WTC11 (cell line): ENCODE measurements around the gene FLT1. TPM values are rescaled to one million over a fixed set of nuclear protein-coding genes. Genes with fewer than 3 reads are reported as not detected.

Experiments
- ATAC-seq: fragments of 200-7000 bp; cut with Tn5 transposase; 2 replicates; pipeline ENCODE4 v1.10.0; 2021; ENCODE audit warnings: mild to moderate bottlenecking, moderate library complexity
- CTCF ChIA-PET: fragments of 300-600 bp; sonication (Branson Sonifier 250); formaldehyde crosslinking; loops from one replicate; lab custom pipeline; 2021; ENCODE audit warnings: antibody characterized with exemption; lab: Charles Lee
- POLR2A ChIA-PET: fragments of 350-600 bp; sonication (Branson Sonifier 250); formaldehyde crosslinking; loops from one replicate; lab custom pipeline; 2021; ENCODE audit warnings: antibody characterized with exemption; lab: Charles Lee
- DNase-seq: peaks from one replicate; pipeline ENCODE4 v3.0.0; 2021; ENCODE audit warnings: low spot score
- H3K27ac Mint-ChIP-seq: 2 replicates; pipeline ENCODE4 v1.8.0; 2021; ENCODE audit warnings: mixed read lengths
- H3K27me3 Mint-ChIP-seq: 2 replicates; pipeline ENCODE4 v1.8.0; 2021; ENCODE audit warnings: low read depth, mild to moderate bottlenecking, moderate library complexity, mixed read lengths
- H3K36me3 Mint-ChIP-seq: 2 replicates; pipeline ENCODE4 v1.8.0; 2021; ENCODE audit warnings: mixed read lengths
- H3K4me1 Mint-ChIP-seq: 2 replicates; pipeline ENCODE4 v1.8.0; 2022; ENCODE audit warnings: mixed read lengths
- H3K4me3 Mint-ChIP-seq: 2 replicates; pipeline ENCODE4 v1.8.0; 2021; ENCODE audit warnings: mild to moderate bottlenecking, moderate library complexity, mixed read lengths
- H3K9me3 Mint-ChIP-seq: 2 replicates; pipeline ENCODE4 v1.8.0; 2021; ENCODE audit warnings: mixed read lengths
- ATF1 ChIP-seq: sonication (generic); formaldehyde crosslinking; IDR thresholded peaks from 2 replicates; pipeline ENCODE4 v1.8.1; 2023; ENCODE audit warnings: mild to moderate bottlenecking, moderate library complexity, missing genetic modification reagents
- EMX1 ChIP-seq: fragments of 250-450 bp; sonication (Bioruptor Pico); IDR thresholded peaks from 2 replicates; pipeline ENCODE4 v1.8.0; 2021; ENCODE audit warnings: mild to moderate bottlenecking
- ESRRA ChIP-seq: sonication (generic); formaldehyde crosslinking; IDR thresholded peaks from 2 replicates; pipeline ENCODE4 v1.8.1; 2022; ENCODE audit warnings: mild to moderate bottlenecking, missing genetic modification reagents, borderline replicate concordance
- ETV6 ChIP-seq: sonication (generic); formaldehyde crosslinking; IDR thresholded peaks from 2 replicates; pipeline ENCODE4 v1.8.1; 2022; ENCODE audit warnings: mild to moderate bottlenecking, missing genetic modification reagents
- FOXP1 ChIP-seq: sonication (generic); formaldehyde crosslinking; IDR thresholded peaks from 2 replicates; pipeline ENCODE4 v1.8.0; 2022; ENCODE audit warnings: missing genetic modification reagents, mild to moderate bottlenecking, moderate library complexity, borderline replicate concordance
- KAT7 ChIP-seq: sonication (generic); formaldehyde crosslinking; IDR thresholded peaks from 2 replicates; pipeline ENCODE4 v1.8.1; 2023; ENCODE audit warnings: missing genetic modification reagents, mild to moderate bottlenecking, borderline replicate concordance
- NFATC4 ChIP-seq: fragments of 250-450 bp; sonication (Bioruptor Pico); IDR thresholded peaks from 2 replicates; pipeline ENCODE4 v1.9.0; 2021; ENCODE audit warnings: mild to moderate bottlenecking
- NFE2L1 ChIP-seq: sonication (generic); formaldehyde crosslinking; IDR thresholded peaks from 2 replicates; pipeline ENCODE4 v1.8.1; 2023; ENCODE audit warnings: missing genetic modification reagents
- OVOL2 ChIP-seq: fragments of 250-450 bp; sonication (Bioruptor Pico); IDR thresholded peaks from 2 replicates; pipeline ENCODE4 v1.9.0; 2021; ENCODE audit warnings: mild to moderate bottlenecking, borderline replicate concordance
- SMAD4 ChIP-seq: sonication (generic); formaldehyde crosslinking; IDR thresholded peaks from 2 replicates; pipeline ENCODE4 v1.8.0; 2022; ENCODE audit warnings: mild to moderate bottlenecking, missing genetic modification reagents
- ZNF121 ChIP-seq: sonication (generic); formaldehyde crosslinking; IDR thresholded peaks from 2 replicates; pipeline ENCODE4 v1.8.0; 2023; ENCODE audit warnings: missing genetic modification reagents
- total RNA-seq: library from RNA; stranded (reverse); gene quantifications from 3 replicates; pipeline ENCODE4 v1.2.3, GENCODE V29; 2021
- TF ChIP-seq, protein P1 (sequence below): sonication (generic); formaldehyde crosslinking; IDR thresholded peaks from 2 replicates; pipeline ENCODE4 v1.8.1; 2023; ENCODE audit warnings: mild to moderate bottlenecking, moderate library complexity, missing genetic modification reagents
- TF ChIP-seq, protein P2 (sequence below): fragments of 250-450 bp; sonication (Bioruptor Pico); conservative IDR thresholded peaks from 2 replicates; pipeline ENCODE4 v1.9.0; 2021; ENCODE audit warnings: mild to moderate bottlenecking
- TF ChIP-seq, protein P3 (sequence below): sonication (generic); formaldehyde crosslinking; IDR thresholded peaks from 2 replicates; pipeline ENCODE4 v1.8.0; 2023; ENCODE audit warnings: missing genetic modification reagents, mild to moderate bottlenecking, borderline replicate concordance
- TF ChIP-seq, protein P4 (sequence below): sonication (generic); formaldehyde crosslinking; IDR thresholded peaks from 2 replicates; pipeline ENCODE4 v1.8.0; 2022; ENCODE audit warnings: mild to moderate bottlenecking, missing genetic modification reagents
- TF ChIP-seq, protein P5 (sequence below): fragments of 250-450 bp; sonication (Bioruptor Pico); IDR thresholded peaks from 2 replicates; pipeline ENCODE4 v1.9.0; 2021; ENCODE audit warnings: mild to moderate bottlenecking

FLT1 gene
- total RNA-seq, 1 experiment from 2014 or later, result 66.3 TPM

DNA sequence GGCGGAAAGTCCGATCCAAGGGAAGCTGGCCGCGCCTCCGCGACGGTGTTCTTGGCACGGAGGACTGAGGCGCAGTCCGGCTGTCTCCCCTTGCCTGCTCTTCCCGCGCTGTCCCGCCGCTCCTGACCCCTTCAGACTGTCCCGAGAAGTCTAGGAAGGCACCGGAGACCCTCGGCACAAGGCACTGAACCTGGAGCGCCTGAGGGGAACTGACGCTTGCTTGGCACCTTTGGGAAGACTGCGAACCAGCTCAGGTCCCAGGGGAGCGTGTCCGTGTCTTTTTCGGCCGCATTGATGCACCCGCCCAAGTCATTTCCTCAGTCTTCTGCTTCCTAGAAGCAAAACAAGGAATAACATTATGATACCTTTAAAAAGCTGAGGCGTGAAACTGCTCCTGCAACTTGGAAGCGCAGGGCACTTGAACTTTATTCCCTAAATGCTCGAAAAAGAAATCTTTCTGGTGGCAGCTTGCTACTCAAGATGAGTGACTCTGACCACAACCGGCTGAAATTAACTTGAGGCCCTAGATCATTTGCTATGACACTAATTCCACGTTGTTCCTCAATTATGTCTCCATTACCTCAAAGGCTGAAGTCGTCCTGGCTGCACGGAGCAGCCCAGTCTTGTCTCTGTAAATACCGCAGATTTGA is 735 bp upstream of the FLT1 start:
- no peak for TF ChIP-seq EMX1 (CRISPR knock-in tag)
- TF ChIP-seq, protein P1, sequence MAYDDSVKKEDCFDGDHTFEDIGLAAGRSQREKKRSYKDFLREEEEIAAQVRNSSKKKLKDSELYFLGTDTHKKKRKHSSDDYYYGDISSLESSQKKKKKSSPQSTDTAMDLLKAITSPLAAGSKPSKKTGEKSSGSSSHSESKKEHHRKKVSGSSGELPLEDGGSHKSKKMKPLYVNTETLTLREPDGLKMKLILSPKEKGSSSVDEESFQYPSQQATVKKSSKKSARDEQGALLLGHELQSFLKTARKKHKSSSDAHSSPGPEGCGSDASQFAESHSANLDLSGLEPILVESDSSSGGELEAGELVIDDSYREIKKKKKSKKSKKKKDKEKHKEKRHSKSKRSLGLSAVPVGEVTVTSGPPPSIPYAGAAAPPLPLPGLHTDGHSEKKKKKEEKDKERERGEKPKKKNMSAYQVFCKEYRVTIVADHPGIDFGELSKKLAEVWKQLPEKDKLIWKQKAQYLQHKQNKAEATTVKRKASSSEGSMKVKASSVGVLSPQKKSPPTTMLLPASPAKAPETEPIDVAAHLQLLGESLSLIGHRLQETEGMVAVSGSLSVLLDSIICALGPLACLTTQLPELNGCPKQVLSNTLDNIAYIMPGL (CRISPR knock-in tag), result peak; percentile 59; the same call in 1 of the 2 replicates
- peaks cover 49% of the 10 kb centered on the region for H3K4me1 Mint-ChIP-seq
- DNase-seq (no peak), ATAC-seq (no peak)
- peaks cover 3% of the 10 kb centered on the region; the same call in 1 of the 2 replicates for H3K36me3 Mint-ChIP-seq
- H3K4me3 Mint-ChIP-seq, result peak overlapping the region; percentile 84
- peak overlapping the region; percentile 20; the same call in 1 of the 2 replicates for H3K27ac Mint-ChIP-seq
- peaks cover 15% of the 10 kb centered on the region for H3K27me3 Mint-ChIP-seq
- no peaks in the 10 kb centered on the region for H3K9me3 Mint-ChIP-seq
- POLR2A ChIA-PET, result interaction anchor here (0.9 to 1.5 kb wide), 3 partner anchors 10 to 66 kb away, joined by 3 to 5 read pairs (median 4); no protein-coding TSS in a partner anchor
- CTCF ChIA-PET, result interaction anchor here (0.9 to 1.1 kb wide), 2 partner anchors 53 to 163 kb away, joined by 3 to 4 read pairs; partner anchors contain the start of gene POMP

DNA sequence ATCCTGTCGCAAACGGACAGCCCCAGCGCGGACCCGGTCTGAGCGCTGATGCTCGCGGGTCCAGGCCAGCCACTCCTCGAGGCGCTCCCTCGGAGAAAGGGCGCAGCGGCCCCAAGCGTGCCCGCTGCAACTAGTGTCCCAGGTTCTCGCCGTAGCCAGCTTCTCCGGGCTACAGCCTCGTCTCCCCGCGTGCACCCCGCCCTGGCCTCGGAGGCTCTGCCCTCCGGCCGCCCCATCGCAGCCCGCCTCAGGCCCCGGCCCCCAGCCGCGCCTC is 487 bp downstream of the FLT1 start:
- no peak for DNase-seq
- H3K36me3 Mint-ChIP-seq, result peaks cover 9% of the 10 kb centered on the region
- POLR2A ChIA-PET, result interaction anchor here (1.2 to 1.5 kb wide), 2 partner anchors 37 to 65 kb away, joined by 3 to 5 read pairs; no protein-coding TSS in a partner anchor
- TF ChIP-seq, protein P1 (CRISPR knock-in tag), result no peak
- TF ChIP-seq ETV6 (no peak), ESRRA (CRISPR knock-in tag) (no peak), ATF1 (CRISPR knock-in tag) (no peak)
- TF ChIP-seq, protein P2, sequence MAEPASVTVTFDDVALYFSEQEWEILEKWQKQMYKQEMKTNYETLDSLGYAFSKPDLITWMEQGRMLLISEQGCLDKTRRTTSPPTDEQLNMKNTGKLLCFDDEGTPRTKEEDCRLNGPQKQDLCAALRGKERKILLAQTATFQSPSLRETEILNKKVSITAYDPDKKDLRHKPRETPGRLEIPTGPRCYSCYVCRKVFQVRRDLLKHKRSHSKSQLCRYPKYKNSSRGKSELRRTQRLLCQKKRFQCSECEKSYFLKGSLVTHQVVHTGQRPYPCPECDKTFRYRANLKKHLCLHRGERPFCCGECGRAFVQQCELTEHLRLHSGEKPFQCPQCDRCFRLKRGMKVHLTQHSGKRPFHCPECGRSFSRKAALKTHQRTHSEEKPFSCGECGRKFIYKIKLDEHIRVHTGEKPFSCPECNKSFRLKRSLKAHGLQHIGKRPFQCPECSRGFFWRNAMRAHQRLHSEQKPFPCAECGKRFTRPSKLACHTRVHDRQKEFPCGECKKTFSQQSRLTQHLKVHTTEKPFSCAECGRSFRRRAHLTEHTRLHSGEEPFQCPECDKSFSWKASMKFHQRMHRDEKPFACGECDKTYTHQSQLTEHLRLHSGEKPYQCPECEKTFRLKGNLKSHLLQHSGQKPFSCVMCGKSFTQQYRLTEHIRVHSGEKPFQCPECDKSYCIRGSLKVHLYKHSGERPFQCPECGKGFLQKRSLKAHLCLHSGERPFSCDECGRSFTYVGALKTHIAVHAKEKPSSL (CRISPR knock-in tag), result no peak
- TF ChIP-seq, protein P3, sequence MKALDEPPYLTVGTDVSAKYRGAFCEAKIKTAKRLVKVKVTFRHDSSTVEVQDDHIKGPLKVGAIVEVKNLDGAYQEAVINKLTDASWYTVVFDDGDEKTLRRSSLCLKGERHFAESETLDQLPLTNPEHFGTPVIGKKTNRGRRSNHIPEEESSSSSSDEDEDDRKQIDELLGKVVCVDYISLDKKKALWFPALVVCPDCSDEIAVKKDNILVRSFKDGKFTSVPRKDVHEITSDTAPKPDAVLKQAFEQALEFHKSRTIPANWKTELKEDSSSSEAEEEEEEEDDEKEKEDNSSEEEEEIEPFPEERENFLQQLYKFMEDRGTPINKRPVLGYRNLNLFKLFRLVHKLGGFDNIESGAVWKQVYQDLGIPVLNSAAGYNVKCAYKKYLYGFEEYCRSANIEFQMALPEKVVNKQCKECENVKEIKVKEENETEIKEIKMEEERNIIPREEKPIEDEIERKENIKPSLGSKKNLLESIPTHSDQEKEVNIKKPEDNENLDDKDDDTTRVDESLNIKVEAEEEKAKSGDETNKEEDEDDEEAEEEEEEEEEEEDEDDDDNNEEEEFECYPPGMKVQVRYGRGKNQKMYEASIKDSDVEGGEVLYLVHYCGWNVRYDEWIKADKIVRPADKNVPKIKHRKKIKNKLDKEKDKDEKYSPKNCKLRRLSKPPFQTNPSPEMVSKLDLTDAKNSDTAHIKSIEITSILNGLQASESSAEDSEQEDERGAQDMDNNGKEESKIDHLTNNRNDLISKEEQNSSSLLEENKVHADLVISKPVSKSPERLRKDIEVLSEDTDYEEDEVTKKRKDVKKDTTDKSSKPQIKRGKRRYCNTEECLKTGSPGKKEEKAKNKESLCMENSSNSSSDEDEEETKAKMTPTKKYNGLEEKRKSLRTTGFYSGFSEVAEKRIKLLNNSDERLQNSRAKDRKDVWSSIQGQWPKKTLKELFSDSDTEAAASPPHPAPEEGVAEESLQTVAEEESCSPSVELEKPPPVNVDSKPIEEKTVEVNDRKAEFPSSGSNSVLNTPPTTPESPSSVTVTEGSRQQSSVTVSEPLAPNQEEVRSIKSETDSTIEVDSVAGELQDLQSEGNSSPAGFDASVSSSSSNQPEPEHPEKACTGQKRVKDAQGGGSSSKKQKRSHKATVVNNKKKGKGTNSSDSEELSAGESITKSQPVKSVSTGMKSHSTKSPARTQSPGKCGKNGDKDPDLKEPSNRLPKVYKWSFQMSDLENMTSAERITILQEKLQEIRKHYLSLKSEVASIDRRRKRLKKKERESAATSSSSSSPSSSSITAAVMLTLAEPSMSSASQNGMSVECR (CRISPR knock-in tag), result no peak
- CTCF ChIA-PET, result no interaction called here
- no peaks in the 10 kb centered on the region for H3K9me3 Mint-ChIP-seq
- no peak overlapping the region for H3K27ac Mint-ChIP-seq
- peaks cover 61% of the 10 kb centered on the region for H3K4me1 Mint-ChIP-seq
- H3K4me3 Mint-ChIP-seq, result peak overlapping the region; percentile 84
- peak; percentile 6 for ATAC-seq
- peaks cover 15% of the 10 kb centered on the region for H3K27me3 Mint-ChIP-seq

DNA sequence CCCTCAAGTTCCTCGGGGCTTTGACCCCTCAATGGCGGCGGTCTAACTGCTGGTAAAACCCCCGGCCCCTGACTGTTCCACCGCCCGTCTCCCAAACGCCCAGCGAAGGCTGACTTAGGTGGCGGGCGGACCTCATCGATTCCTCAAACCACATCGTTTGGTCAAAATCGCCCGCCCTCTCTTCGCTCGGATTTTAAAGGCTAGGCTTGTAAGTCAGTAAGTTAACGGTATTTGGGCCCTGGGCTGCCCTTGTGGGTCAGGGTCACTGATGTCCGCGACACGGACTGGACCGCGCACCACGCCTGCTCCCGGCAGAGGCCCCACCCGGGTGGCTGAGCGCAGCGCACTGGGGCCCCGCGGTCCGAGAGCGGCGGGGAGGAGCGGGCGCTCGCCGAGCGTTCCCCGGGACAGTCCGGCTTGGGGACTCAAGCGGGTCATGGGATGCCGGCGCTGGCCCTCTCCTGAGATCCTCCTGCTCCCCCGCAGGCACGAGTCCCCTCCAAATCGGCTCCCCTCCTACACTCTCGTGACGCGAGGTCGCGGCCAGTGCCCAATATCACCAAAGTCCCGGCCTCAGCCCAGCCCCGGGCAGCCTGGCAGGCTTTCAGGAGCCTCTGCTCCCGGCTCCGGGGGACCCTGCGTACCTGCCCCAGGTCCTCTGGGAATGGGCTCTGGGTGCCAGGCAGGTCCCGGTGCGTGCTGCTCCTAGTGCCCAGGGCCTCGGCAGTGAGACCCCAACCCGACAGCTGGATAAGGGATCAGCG is 1.0 kb downstream of the FLT1 start:
- POLR2A ChIA-PET, result interaction anchor here (1.2 kb wide), 1 partner anchor 37 kb away, joined by 3 read pairs; no protein-coding TSS in a partner anchor
- peak overlapping the region; percentile 84 for H3K4me3 Mint-ChIP-seq
- H3K36me3 Mint-ChIP-seq, result peaks cover 12% of the 10 kb centered on the region
- ATAC-seq, result peak; percentile 3
- TF ChIP-seq, protein P4, sequence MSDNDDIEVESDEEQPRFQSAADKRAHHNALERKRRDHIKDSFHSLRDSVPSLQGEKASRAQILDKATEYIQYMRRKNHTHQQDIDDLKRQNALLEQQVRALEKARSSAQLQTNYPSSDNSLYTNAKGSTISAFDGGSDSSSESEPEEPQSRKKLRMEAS (CRISPR knock-in tag), result 0 out of 2 replicates have a peak, but pooled peaks have one; percentile 17
- TF ChIP-seq NFATC4 (CRISPR knock-in tag) (no peak), OVOL2 (CRISPR knock-in tag) (no peak), KAT7 (CRISPR knock-in tag) (peak; percentile 81), ZNF121 (CRISPR knock-in tag) (peak; percentile 97), FOXP1 (CRISPR knock-in tag) (no peak), NFE2L1 (CRISPR knock-in tag) (no peak), SMAD4 (CRISPR knock-in tag) (0 out of 2 replicates have a peak, but pooled peaks have one; percentile 20)
- TF ChIP-seq, protein P5, sequence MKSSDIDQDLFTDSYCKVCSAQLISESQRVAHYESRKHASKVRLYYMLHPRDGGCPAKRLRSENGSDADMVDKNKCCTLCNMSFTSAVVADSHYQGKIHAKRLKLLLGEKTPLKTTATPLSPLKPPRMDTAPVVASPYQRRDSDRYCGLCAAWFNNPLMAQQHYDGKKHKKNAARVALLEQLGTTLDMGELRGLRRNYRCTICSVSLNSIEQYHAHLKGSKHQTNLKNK (CRISPR knock-in tag), result no peak
- TF ChIP-seq, protein P1 (CRISPR knock-in tag), result 0 out of 2 replicates have a peak, but pooled peaks have one; percentile 22
- H3K27me3 Mint-ChIP-seq, result peaks cover 15% of the 10 kb centered on the region
- DNase-seq, result peak; percentile 36
- peaks cover 66% of the 10 kb centered on the region for H3K4me1 Mint-ChIP-seq
- no peaks in the 10 kb centered on the region for H3K9me3 Mint-ChIP-seq
- CTCF ChIA-PET, result no interaction called here
- H3K27ac Mint-ChIP-seq, result no peak overlapping the region
